Right atrium auricular region (tissue), 2 donors: ENCODE data around the gene PDE10A. TPM values are rescaled to one million over a fixed set of nuclear protein-coding genes. Genes with fewer than 3 reads are reported as not detected.

ENCODE experiments used
- DNase-seq: peaks from one replicate; pipeline ENCODE4 v3.0.0-alpha.2; 2019; ENCODE audit warnings: low spot score
- H3K27ac ChIP-seq, 2 donors: fragments of 200-600 bp; sonication (generic); 1 replicate in 1 of 2; 2 replicates in 1 of 2; pipeline ENCODE4 v1.5.1; 2016 to 2019
- H3K27me3 ChIP-seq, 2 donors: fragments of 200-600 bp; sonication (generic); one replicate each; pipeline versions ENCODE4 v1.5.1 to v1.6.0; 2017 to 2019
- H3K36me3 ChIP-seq: fragments of 200-600 bp; sonication (generic); one replicate; pipeline ENCODE4 v1.5.1; 2016
- H3K4me1 ChIP-seq, 2 donors: fragments of 200-600 bp; sonication (generic); one replicate each; pipeline versions ENCODE4 v1.5.1 to v1.6.0; 2017 to 2019
- H3K4me3 ChIP-seq, 2 donors: fragments of 200-600 bp; sonication (generic); 1 replicate in 1 of 2; 2 replicates in 1 of 2; pipeline ENCODE4 v1.5.1; 2017 to 2019; ENCODE audit warnings: mild to moderate bottlenecking in 1 of 2, moderate library complexity in 1 of 2
- H3K9me3 ChIP-seq, 2 donors: fragments of 200-600 bp; sonication (generic); one replicate each; pipeline ENCODE4 v1.5.1; 2019
- total RNA-seq, 2 donors: library from RNA; depleted of rRNA; stranded (reverse); fragments of >200 nt; gene quantifications; one replicate each; pipeline ENCODE4 v1.1.0, GENCODE V29; 2016
- TF ChIP-seq, protein P1 (sequence below), 2 donors: fragments of 200-600 bp; sonication (generic); IDR thresholded peaks; one replicate each; pipeline ENCODE4 v1.5.1; 2019; ENCODE audit warnings: antibody characterized with exemption in 2 of 2

The PDE10A gene
- total RNA-seq, 2 donors from 2014 or later = 3.6 to 4.3 TPM

DNA sequence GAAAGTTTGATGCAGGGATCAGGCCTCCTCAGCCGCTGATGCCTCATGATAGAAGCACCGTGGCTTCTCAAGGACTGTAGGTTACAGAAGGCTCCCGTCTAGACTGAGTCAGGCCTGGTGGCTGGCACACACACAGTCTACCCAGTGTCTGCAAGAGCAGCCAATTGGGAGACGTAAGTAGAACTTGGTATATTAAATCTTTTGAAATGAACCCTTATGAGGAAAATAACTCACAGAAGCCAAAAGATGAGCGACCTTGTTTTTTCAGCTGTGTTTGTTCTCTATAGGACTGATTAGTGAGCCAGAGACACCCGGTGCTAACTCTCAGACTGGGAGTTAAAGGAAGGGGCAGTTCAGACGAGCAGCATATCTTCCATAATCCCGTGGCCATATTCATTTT is 5.9 kb upstream of the PDE10A start:
- Histone ChIP-seq H3K27ac (no peak overlapping the region), H3K4me3 (no peak overlapping the region), H3K4me1 (peaks cover 0 to 14% of the 10 kb centered on the region in 2 donors), H3K27me3 (peaks cover 18 to 19% of the 10 kb centered on the region in 2 donors), H3K36me3 (no peaks in the 10 kb centered on the region), H3K9me3 (no peaks in the 10 kb centered on the region)
- DNase-seq = no peak
- TF ChIP-seq, protein P1, sequence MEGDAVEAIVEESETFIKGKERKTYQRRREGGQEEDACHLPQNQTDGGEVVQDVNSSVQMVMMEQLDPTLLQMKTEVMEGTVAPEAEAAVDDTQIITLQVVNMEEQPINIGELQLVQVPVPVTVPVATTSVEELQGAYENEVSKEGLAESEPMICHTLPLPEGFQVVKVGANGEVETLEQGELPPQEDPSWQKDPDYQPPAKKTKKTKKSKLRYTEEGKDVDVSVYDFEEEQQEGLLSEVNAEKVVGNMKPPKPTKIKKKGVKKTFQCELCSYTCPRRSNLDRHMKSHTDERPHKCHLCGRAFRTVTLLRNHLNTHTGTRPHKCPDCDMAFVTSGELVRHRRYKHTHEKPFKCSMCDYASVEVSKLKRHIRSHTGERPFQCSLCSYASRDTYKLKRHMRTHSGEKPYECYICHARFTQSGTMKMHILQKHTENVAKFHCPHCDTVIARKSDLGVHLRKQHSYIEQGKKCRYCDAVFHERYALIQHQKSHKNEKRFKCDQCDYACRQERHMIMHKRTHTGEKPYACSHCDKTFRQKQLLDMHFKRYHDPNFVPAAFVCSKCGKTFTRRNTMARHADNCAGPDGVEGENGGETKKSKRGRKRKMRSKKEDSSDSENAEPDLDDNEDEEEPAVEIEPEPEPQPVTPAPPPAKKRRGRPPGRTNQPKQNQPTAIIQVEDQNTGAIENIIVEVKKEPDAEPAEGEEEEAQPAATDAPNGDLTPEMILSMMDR (IDR thresholded peaks at IDR 0.05) = no peak

DNA sequence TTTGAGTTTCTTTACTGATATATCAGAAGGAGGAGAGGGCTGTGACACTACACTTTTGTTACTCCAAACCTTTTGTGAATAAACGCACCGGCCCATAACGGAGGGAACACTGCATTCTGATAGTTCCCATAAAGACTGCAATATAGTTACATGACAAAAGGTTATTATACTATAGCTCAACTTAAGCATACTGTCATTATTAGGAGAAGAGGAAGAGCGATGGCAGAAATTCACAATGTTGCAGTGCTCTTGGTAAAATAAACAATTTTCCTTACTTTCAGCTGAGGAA is 2.3 kb upstream of the PDE10A start:
- Histone ChIP-seq H3K36me3 (no peaks in the 10 kb centered on the region), H3K27me3 (peaks cover 18 to 19% of the 10 kb centered on the region in 2 donors), H3K4me1 (peaks cover 0 to 36% of the 10 kb centered on the region in 2 donors), H3K9me3 (no peaks in the 10 kb centered on the region), H3K4me3 (no peak overlapping the region), H3K27ac (no peak overlapping the region)
- TF ChIP-seq, protein P1 (IDR thresholded peaks at IDR 0.05) = no peak
- DNase-seq = no peak

DNA sequence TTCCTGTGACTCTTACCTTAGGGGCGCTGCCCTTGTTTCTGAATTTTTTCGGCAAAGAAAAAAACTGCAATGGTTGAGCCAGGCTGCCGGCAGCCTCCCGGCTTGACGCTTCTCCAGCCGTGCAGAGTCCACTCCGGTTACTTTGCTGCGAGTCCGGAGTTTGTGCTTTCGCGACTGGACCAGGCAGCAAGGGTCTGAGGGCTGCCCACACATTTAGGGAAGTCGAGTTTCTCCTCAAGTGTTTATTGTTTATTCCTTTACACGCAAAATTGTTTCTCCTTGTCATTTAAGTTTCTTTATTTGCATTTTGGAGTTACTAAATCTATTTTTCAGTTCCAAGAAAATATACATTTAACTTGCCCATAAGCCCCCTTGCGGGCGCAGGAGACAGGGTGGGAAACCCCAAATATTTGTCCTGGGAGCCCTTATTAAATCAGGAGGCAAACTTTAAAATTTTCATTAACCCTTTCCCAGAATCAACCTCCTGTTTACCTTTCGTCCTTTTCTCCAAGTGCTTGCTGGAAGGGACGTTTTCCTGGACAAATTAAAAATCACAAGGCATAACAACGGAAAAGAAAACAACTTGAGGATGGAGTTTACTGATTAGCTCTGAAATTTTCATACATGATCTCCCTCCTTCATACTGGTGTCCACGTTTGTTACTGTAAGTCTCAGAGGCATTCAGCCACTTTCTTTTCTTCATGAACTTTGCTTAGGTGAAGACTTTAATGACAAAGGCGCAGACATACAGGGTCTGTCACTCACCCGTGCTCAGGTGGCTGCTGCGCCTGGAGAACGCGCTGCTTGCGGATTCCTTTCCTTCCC is 1.7 kb upstream of the PDE10A start:
- Histone ChIP-seq H3K4me3 (peak overlapping the region in 1 of 2 donors; percentile 59), H3K36me3 (no peaks in the 10 kb centered on the region), H3K27ac (no peak overlapping the region), H3K4me1 (peaks cover 0 to 41% of the 10 kb centered on the region in 2 donors), H3K9me3 (no peaks in the 10 kb centered on the region), H3K27me3 (peaks cover 18 to 19% of the 10 kb centered on the region in 2 donors)
- TF ChIP-seq, protein P1 (IDR thresholded peaks at IDR 0.05) = no peak
- DNase-seq = no peak

DNA sequence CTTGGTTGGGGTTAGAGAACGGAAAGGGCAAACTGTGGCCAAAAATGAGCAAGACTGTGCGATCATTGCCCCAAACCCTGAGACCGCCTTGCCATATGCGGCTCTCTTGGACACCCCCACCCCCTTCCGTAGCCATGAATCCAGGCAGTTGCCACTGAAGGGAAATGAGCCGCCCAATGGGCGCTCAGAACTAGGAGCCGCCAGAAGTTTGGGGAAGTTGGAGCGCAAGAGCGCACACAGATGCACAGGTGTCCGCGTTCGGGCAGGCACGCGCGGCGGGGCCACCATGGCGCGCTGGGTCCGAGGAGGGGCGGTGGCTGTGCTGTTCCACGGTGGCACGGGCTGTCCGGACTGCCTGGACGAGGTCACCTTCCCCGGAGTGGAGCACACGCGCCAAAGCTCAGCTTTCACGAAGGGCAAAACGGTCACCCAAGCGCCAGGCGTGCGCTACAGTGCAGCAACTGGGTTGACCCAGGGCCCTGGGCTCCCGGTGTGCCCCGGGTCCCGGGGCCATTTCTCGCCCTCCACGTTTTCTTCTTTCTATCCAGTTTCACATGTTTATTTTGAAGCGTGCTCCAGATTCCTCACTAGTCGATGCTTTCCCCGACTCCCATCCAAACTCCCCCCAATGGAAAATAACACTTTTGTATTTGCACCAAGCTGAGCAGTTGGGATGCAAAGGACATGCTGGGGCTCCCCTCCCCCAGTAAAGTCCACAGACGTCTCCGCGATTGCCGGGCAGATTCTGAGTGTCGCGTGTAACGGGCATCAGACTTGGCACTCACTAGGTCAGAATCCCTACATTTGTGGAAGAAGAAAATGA is 906 bp upstream of the PDE10A start:
- H3K27me3 ChIP-seq = peaks cover 18 to 19% of the 10 kb centered on the region in 2 donors
- H3K4me3 ChIP-seq = peak overlapping the region; percentile 42 to 59
- no peak for DNase-seq
- TF ChIP-seq, protein P1 (IDR thresholded peaks at IDR 0.05) = no peak
- no peaks in the 10 kb centered on the region for H3K9me3 ChIP-seq
- no peaks in the 10 kb centered on the region for H3K36me3 ChIP-seq
- peaks cover 0 to 42% of the 10 kb centered on the region in 2 donors for H3K4me1 ChIP-seq
- H3K27ac ChIP-seq = peak overlapping the region in 1 of 2 donors; percentile 72

DNA sequence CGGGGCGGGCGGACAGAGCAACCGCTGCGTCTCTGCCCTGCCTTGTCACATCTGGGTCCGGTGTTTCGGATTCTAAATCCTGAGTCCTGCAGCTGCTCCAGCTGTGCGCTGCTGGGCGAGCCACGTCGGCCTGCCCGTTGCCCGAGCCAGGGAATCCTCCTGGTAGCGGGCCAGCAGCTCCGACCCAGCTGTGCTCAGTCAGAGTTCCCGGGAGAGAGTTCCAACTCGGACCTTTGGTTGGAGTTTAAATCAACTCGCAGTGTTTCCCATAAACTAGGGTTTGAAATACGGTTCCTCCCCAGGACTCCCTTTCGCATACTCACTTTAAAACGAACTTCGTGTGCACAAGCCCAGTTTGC is 315 bp upstream of the PDE10A start:
- peak overlapping the region; percentile 42 to 59 for H3K4me3 ChIP-seq
- peaks cover 0 to 42% of the 10 kb centered on the region in 2 donors for H3K4me1 ChIP-seq
- TF ChIP-seq, protein P1 (IDR thresholded peaks at IDR 0.05) = no peak
- peaks cover 18 to 19% of the 10 kb centered on the region in 2 donors for H3K27me3 ChIP-seq
- no peaks in the 10 kb centered on the region for H3K36me3 ChIP-seq
- no peaks in the 10 kb centered on the region for H3K9me3 ChIP-seq
- DNase-seq = no peak
- peak overlapping the region; percentile 66 to 72 for H3K27ac ChIP-seq
